ENCODE measurements around the gene ZNF383. TPM values are rescaled to one million over a fixed set of nuclear protein-coding genes. Genes with fewer than 3 reads are reported as not detected.
"Not testable (repeated sequence)": the region's sequence is repeated elsewhere in the genome, so short reads cannot be mapped to it uniquely, and the experiment has no call there.

Gene ZNF383
- 6.4 and 8.6 TPM in 2 replicates for total RNA-seq

GRCh38 chr19:37217775-37218591, at the start of gene ZNF383:
Gene ZNF383, plus strand, starts transcription at chr19:37218214. Its CDS starts 12,240 bp downstream, at chr19:37230454.
- intact Hi-C loops (cut with micrococcal nuclease), result loop anchor here (1.0 to 10.0 kb wide), 14 partner anchors 46 to 1003 kb away; partner anchors contain the start of genes ZFP30, ZNF146, ZNF345 and ZNF382
- peak; percentile 95 for DNase-seq
- H3K36me3 Mint-ChIP-seq (ENCODE audit: low read depth), result peaks cover 55% of the 10 kb centered on the region

GRCh38 chr19:37172368-37173366, 45.3 kb upstream of the ZNF383 start, which contains the start of gene ZNF585A:
Gene ZNF585A, minus strand, starts transcription at chr19:37172695. Its CDS starts 2,785 bp downstream, at chr19:37169910.
- no peaks in the 10 kb centered on the region for H3K4me1 Mint-ChIP-seq
- no peak within 1 kb of the TSS for H3K4me3 Mint-ChIP-seq
- intact Hi-C loops (cut with micrococcal nuclease), result loop anchor here (1.0 to 5.0 kb wide), 6 partner anchors 38 to 295 kb away; partner anchors contain the start of genes ZNF383, ZNF420, ZNF568 and ZNF569
- peaks cover 32% of the 10 kb centered on the region for H3K9me3 Mint-ChIP-seq
- no peak within 1 kb of the TSS for H3K27ac Mint-ChIP-seq
- peak; percentile 94 for DNase-seq
- peaks cover 23% of the 10 kb centered on the region for H3K36me3 Mint-ChIP-seq (ENCODE audit: low read depth)
- no peaks in the 10 kb centered on the region for H3K27me3 Mint-ChIP-seq

More at GRCh38 chr19:37217775-37218591, at the start of gene ZNF383:
- Mint-ChIP-seq H3K4me1 (peaks cover 16% of the 10 kb centered on the region), H3K27me3 (no peaks in the 10 kb centered on the region), H3K27ac (peak within 1 kb of the TSS; percentile 94), H3K4me3 (peak within 1 kb of the TSS; percentile 97), H3K9me3 (peaks cover 35% of the 10 kb centered on the region)

DNA sequence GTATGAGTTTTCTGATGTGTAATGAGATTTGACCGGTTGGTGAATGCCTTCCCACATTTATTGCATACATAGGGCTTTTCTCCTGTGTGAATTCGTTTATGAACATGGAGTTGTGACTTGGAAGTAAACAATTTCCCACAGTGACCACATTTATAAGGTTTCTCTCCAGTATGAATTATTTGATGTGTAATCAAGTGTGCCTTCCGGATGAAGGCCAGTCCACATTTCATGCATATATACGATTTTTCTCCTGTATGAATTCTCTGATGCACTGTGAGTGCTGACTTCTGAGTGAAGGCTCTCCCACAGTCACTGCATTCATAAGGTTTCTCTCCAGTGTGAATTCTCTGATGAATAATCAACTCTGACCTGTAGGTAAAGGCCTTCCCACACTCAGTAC, 31.9 kb upstream of the ZNF383 start:
- H3K36me3 Mint-ChIP-seq (ENCODE audit: low read depth), result peaks cover 36% of the 10 kb centered on the region
- peaks cover 38% of the 10 kb centered on the region for H3K9me3 Mint-ChIP-seq
- DNase-seq; H3K27ac Mint-ChIP-seq; intact Hi-C loops (cut with micrococcal nuclease); H3K4me1 Mint-ChIP-seq; H3K4me3 Mint-ChIP-seq; H3K27me3 Mint-ChIP-seq: not testable (repeated sequence)

DNA sequence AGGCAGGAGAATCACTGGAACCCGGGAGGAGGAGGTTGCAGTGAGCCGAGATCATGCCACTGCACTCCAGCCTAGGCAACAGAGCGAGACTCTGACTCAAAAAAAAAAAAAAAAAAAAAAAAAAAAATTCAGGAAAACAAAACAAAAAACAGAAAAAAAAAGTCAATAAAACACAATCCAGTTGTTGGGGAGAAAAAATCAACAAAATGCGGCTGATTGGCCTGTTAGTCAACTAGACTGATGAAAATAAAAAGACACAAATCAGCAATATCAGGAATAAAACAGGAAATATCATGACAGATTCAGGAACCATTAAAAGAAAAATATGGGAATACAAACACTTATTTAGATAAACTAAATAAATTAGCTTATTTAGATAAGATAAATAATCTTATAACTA, 22.8 kb upstream of the ZNF383 start:
- H3K4me3 Mint-ChIP-seq; H3K27me3 Mint-ChIP-seq; intact Hi-C loops (cut with micrococcal nuclease); H3K27ac Mint-ChIP-seq; DNase-seq; H3K4me1 Mint-ChIP-seq: not testable (repeated sequence)
- peaks cover 37% of the 10 kb centered on the region for H3K36me3 Mint-ChIP-seq (ENCODE audit: low read depth)
- peaks cover 11% of the 10 kb centered on the region for H3K9me3 Mint-ChIP-seq

- DNase-seq; intact Hi-C loops (cut with micrococcal nuclease); H3K27ac Mint-ChIP-seq; H3K4me1 Mint-ChIP-seq; H3K4me3 Mint-ChIP-seq; H3K27me3 Mint-ChIP-seq; H3K9me3 Mint-ChIP-seq: not testable (repeated sequence)
- peaks cover 32% of the 10 kb centered on the region for H3K36me3 Mint-ChIP-seq (ENCODE audit: low read depth)
Observed at GRCh38 chr19:37197115-37197514, 20.9 kb upstream of the ZNF383 start.

DNA sequence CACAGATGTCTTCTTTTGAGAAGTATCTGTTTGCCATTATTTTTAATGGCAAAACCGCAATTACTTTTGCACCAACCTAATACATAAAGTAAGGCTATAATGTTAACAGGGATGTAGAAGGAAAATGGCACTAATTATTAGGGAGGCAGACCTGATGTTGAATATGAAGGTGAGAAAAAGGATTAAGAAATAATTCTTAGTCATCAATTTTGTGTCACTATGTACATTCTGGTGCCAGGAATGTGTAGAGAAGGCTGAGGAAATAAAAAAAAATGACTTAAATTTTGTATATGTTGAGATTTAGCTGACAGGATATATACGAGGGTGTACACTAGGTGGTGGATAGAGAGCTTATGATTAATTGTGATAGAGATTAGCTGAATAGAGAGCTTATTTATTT, 20.2 kb upstream of the ZNF383 start:
- peaks cover 7% of the 10 kb centered on the region for H3K9me3 Mint-ChIP-seq
- H3K27me3 Mint-ChIP-seq, result no peaks in the 10 kb centered on the region
- H3K4me3 Mint-ChIP-seq, result no peak overlapping the region
- intact Hi-C loops (cut with micrococcal nuclease), result no loop called here
- H3K27ac Mint-ChIP-seq, result no peak overlapping the region
- H3K4me1 Mint-ChIP-seq, result no peaks in the 10 kb centered on the region
- DNase-seq, result no peak
- H3K36me3 Mint-ChIP-seq (ENCODE audit: low read depth), result peaks cover 32% of the 10 kb centered on the region

DNA sequence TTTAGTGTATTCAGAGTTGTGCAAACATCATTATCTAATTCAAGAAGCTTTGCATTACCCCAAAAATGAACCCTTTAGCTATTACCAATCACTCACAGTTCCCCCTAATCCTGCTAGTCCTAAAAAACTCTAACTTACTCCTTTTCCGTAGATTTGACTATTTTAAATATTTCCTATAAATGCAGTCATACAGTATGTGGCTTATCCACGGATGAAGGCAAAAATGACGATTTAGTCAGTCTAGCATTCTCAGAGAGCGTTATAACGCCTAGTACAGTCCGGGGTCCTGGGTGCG, 587 bp upstream of the ZNF383 start:
- H3K4me3 Mint-ChIP-seq, result peak overlapping the region; percentile 97
- intact Hi-C loops (cut with micrococcal nuclease), result loop anchor here (5.0 to 10.0 kb wide), 10 partner anchors 243 to 1003 kb away; partner anchors contain the start of genes ZFP30, ZNF146, ZNF345 and ZNF382
- no peaks in the 10 kb centered on the region for H3K27me3 Mint-ChIP-seq
- H3K4me1 Mint-ChIP-seq, result peaks cover 16% of the 10 kb centered on the region
- H3K9me3 Mint-ChIP-seq, result peaks cover 34% of the 10 kb centered on the region
- H3K36me3 Mint-ChIP-seq (ENCODE audit: low read depth), result peaks cover 49% of the 10 kb centered on the region
- DNase-seq, result no peak
- peak overlapping the region; percentile 94 for H3K27ac Mint-ChIP-seq

DNA sequence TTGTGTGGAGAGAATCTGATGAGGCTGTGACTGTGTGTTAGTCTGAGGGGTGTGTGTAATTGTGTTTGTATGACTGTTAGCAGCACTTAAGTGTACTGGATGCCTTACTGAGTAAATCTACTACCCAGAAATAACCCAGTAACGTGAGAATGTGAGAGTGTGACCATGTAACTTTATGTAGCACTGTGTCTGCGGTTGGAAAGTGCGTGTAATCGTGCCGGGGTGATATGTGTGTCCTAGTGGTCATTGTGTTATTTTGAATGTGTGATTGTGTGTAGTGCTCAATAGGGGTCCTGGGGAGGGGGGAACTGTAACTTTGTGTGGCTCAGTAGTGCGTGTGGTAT, 550 bp downstream of the ZNF383 start:
- Mint-ChIP-seq H3K36me3 (ENCODE audit: low read depth) (peaks cover 56% of the 10 kb centered on the region), H3K27me3 (no peaks in the 10 kb centered on the region), H3K27ac (peak overlapping the region; percentile 94), H3K9me3 (peaks cover 37% of the 10 kb centered on the region), H3K4me3 (peak overlapping the region; percentile 97), H3K4me1 (peaks cover 16% of the 10 kb centered on the region)
- DNase-seq, result no peak
- intact Hi-C loops (cut with micrococcal nuclease), result loop anchor here (1.0 to 10.0 kb wide), 14 partner anchors 46 to 1004 kb away; partner anchors contain the start of genes ZFP30, ZNF146, ZNF345 and ZNF382

DNA sequence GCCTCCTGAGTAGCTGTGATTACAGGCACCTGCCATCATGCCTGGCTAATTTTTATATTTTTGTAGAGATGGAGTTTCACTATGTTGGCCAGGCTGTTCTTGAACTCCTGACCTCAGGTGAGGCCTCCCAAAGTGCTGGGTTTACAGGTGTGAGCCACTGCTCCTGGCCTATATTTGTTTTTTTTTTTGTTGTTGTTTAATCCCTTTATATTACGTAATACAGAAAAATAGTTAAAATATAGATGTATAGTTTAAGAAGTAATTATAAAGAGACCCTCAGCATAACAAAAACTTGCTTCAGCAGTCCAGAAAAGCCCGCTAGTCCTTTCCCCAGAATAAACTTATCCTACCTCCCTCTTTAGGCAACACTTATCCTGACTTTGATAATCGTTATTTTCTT, 2.4 kb downstream of the ZNF383 start:
- Mint-ChIP-seq H3K4me3 (no peak overlapping the region), H3K36me3 (ENCODE audit: low read depth) (peaks cover 63% of the 10 kb centered on the region)

GRCh38 chr19:37221136-37221535, 3.1 kb downstream of the ZNF383 start:
- peaks cover 30% of the 10 kb centered on the region for H3K9me3 Mint-ChIP-seq
- H3K27ac Mint-ChIP-seq, result no peak overlapping the region
- intact Hi-C loops (cut with micrococcal nuclease), result no loop called here
- no peak for DNase-seq
- H3K4me1 Mint-ChIP-seq, result peaks cover 16% of the 10 kb centered on the region
- H3K4me3 Mint-ChIP-seq, result no peak overlapping the region
- H3K27me3 Mint-ChIP-seq, result no peaks in the 10 kb centered on the region
- H3K36me3 Mint-ChIP-seq (ENCODE audit: low read depth), result peaks cover 63% of the 10 kb centered on the region

More for the DNA sequence above, 2.4 kb downstream of the ZNF383 start:
- H3K9me3 Mint-ChIP-seq, result peaks cover 33% of the 10 kb centered on the region
- peaks cover 16% of the 10 kb centered on the region for H3K4me1 Mint-ChIP-seq
- DNase-seq, result no peak
- no peaks in the 10 kb centered on the region for H3K27me3 Mint-ChIP-seq
- intact Hi-C loops (cut with micrococcal nuclease), result no loop called here
- peak overlapping the region; percentile 25 for H3K27ac Mint-ChIP-seq

DNA sequence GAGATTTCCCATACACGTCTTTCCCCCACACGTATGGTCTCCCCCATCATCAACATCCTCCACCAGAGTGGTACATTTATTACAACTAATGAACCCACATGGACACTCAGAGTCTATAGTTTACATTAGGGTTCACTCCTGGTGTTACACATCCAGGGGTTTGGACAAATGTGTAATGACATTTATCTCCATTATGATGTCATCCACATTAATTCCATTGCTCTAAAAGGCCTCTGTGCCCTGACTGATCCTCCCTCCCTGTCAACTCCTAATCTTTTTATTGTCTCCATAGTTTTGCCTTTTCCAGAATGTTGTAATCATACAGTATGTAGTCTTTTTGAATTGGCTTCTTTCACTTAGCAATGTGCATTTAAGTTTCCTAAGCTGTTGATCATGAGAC, 8.2 kb downstream of the ZNF383 start:
- no peaks in the 10 kb centered on the region for H3K4me1 Mint-ChIP-seq
- peaks cover 23% of the 10 kb centered on the region for H3K9me3 Mint-ChIP-seq
- H3K27ac Mint-ChIP-seq, result no peak overlapping the region
- no peak overlapping the region for H3K4me3 Mint-ChIP-seq
- intact Hi-C loops (cut with micrococcal nuclease), result no loop called here
- H3K27me3 Mint-ChIP-seq, result no peaks in the 10 kb centered on the region
- H3K36me3 Mint-ChIP-seq (ENCODE audit: low read depth), result peaks cover 75% of the 10 kb centered on the region
- DNase-seq, result no peak

DNA sequence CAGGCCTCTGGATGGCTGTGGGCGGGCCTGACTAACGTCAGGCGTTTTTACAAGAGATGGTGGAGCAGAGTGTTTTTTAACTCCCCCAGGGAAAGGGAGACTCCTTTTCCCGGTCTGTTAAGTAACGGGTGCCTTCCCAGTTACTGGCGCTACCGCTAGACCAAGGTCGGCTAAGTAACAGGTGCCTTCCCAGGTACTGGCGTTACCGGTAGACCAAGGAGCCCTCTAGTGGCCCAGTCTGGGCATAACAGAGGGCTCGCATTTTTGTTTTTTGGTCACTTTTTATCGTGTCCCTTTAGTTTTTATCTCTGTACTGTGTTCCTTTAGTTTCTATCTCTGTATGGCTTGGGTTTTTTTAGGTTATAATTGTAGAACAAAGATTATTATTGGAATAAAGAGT, 10.0 kb downstream of the ZNF383 start:
- Mint-ChIP-seq H3K36me3 (ENCODE audit: low read depth) (peaks cover 74% of the 10 kb centered on the region), H3K4me3 (no peak overlapping the region), H3K27ac (no peak overlapping the region), H3K9me3 (peaks cover 21% of the 10 kb centered on the region), H3K4me1 (no peaks in the 10 kb centered on the region), H3K27me3 (no peaks in the 10 kb centered on the region)
- intact Hi-C loops (cut with micrococcal nuclease), result no loop called here
- peak; percentile 75 for DNase-seq

DNA sequence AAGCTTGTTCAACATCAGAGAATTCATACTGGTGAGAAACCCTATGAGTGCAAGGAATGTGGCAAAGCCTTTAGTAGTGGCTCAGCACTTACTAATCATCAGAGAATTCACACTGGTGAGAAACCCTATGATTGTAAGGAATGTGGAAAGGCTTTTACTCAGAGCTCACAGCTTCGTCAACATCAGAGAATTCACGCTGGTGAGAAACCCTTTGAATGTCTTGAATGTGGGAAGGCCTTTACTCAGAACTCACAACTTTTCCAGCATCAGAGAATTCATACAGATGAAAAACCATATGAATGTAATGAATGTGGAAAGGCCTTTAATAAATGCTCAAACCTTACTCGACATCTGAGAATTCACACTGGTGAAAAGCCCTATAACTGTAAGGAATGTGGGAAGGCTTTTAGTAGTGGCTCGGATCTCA, 25.2 kb downstream of the ZNF383 start:
- H3K27ac Mint-ChIP-seq, result no peak overlapping the region
- H3K36me3 Mint-ChIP-seq (ENCODE audit: low read depth), result peaks cover 69% of the 10 kb centered on the region
- H3K9me3 Mint-ChIP-seq, result peaks cover 36% of the 10 kb centered on the region
- H3K4me3 Mint-ChIP-seq, result no peak overlapping the region
- H3K4me1 Mint-ChIP-seq, result no peaks in the 10 kb centered on the region
- H3K27me3 Mint-ChIP-seq, result no peaks in the 10 kb centered on the region
- no peak for DNase-seq
- intact Hi-C loops (cut with micrococcal nuclease), result no loop called here

Measured in activated CD4-positive, alpha-beta T cell treated with anti-CD3 and anti-CD28 coated beads, Interleukin-2, amount 10 ng/mL, durations not matched to agents 24 days and 14 days (primary cell).